Tibial nerve (tissue), 4 donors: Measurements from ENCODE around the gene JARID2. TPM values are rescaled to one million over a fixed set of nuclear protein-coding genes. Genes with fewer than 3 reads are reported as not detected.

Source experiments
- DNase-seq, 2 donors: peaks; one replicate each; pipeline ENCODE4 v3.0.0-alpha.2; 2019; ENCODE audit warnings: low spot score in 2 of 2
- H3K27ac ChIP-seq, 4 donors: fragments of 200-600 bp; sonication (generic) in 3 of 4; one replicate each; pipeline ENCODE4 v1.5.1; 2017 to 2019; ENCODE audit warnings: mild to moderate bottlenecking in 1 of 4
- H3K27me3 ChIP-seq, 2 donors: fragments of 200-600 bp; sonication (generic) in 1 of 2; one replicate each; pipeline versions ENCODE4 v1.5.1 to v1.6.0; 2017 to 2019
- H3K36me3 ChIP-seq, 3 donors: fragments of 200-600 bp; sonication (generic); one replicate each; pipeline ENCODE4 v1.5.1; 2018 to 2019
- H3K4me1 ChIP-seq, 4 donors: fragments of 200-600 bp; sonication (generic) in 3 of 4; one replicate each; pipeline ENCODE4 v1.5.1; 2017 to 2019
- H3K4me3 ChIP-seq, 4 donors: fragments of 200-600 bp; sonication (generic) in 3 of 4; one replicate each; pipeline ENCODE4 v1.5.1; 2017 to 2019; ENCODE audit warnings: mild to moderate bottlenecking in 1 of 4, moderate library complexity in 1 of 4
- H3K9me3 ChIP-seq, 4 donors: fragments of 200-600 bp; sonication (generic) in 3 of 4; one replicate each; pipeline ENCODE4 v1.5.1; 2017 to 2019
- CTCF ChIP-seq, 5 experiments: fragments of 200-600 bp in 3 of 5; fragments of 450-650 bp in 2 of 5; sonication (generic) in 3 of 5; IDR thresholded peaks; one replicate each; pipeline ENCODE4 v1.5.1; 2016 to 2019; ENCODE audit warnings: antibody characterized with exemption in 5 of 5, mild to moderate bottlenecking in 3 of 5, moderate library complexity in 2 of 5
- EP300 ChIP-seq, 2 donors: sonication (generic); formaldehyde crosslinking; IDR thresholded peaks; one replicate each; pipeline ENCODE4 v1.6.1; 2017; ENCODE audit warnings: antibody characterized with exemption in 2 of 2, mild to moderate bottlenecking in 1 of 2
- POLR2A ChIP-seq, 2 donors: fragments of 450-650 bp; IDR thresholded peaks; one replicate each; pipeline ENCODE4 v1.6.1; 2017; ENCODE audit warnings: antibody characterized with exemption in 2 of 2, mild to moderate bottlenecking in 2 of 2, moderate library complexity in 2 of 2
- WGBS, 2 donors: methylation state at CpG; one replicate each; pipeline ENCODE4 v1.1.5; 2018; 5-methylcytosine and 5-hydroxymethylcytosine counted together
- total RNA-seq, 4 donors: library from RNA; depleted of rRNA; stranded (reverse); fragments of >200 nt; gene quantifications; one replicate each; pipeline ENCODE4 v1.1.0, GENCODE V29; 2016

JARID2 gene
- total RNA-seq, 4 donors from 2014 or later = 9.0 to 26.1 (median 9.8) TPM

GRCh38 chr6:15342114-15342513 is 96.2 kb downstream of the JARID2 start:
- peaks cover 0 to 27% (median 9%) of the 10 kb centered on the region in 4 donors for H3K4me1 ChIP-seq
- no peak for DNase-seq
- 62 to 70% methylated on average over 3 of the region's 3 CpGs for WGBS, 2 donors
- no peaks in the 10 kb centered on the region for H3K27me3 ChIP-seq
- H3K9me3 ChIP-seq = no peaks in the 10 kb centered on the region
- no peak overlapping the region for H3K4me3 ChIP-seq
- H3K36me3 ChIP-seq = no peaks in the 10 kb centered on the region
- H3K27ac ChIP-seq = no peak overlapping the region
- TF ChIP-seq EP300 (IDR thresholded peaks at IDR 0.05) (no peak), CTCF (IDR thresholded peaks at IDR 0.05) (no peak)

- Histone ChIP-seq H3K27me3 (no peaks in the 10 kb centered on the region), H3K27ac (no peak overlapping the region), H3K9me3 (no peaks in the 10 kb centered on the region), H3K4me1 (peaks cover 0 to 29% (median 10%) of the 10 kb centered on the region in 4 donors), H3K36me3 (no peaks in the 10 kb centered on the region), H3K4me3 (no peak overlapping the region)
- WGBS, 2 donors = 82 to 86% methylated on average over 8 of the region's 8 CpGs
- DNase-seq = no peak
- no peak for TF ChIP-seq EP300 (IDR thresholded peaks at IDR 0.05)
Observed at GRCh38 chr6:15343490-15344191, 97.8 kb downstream of the JARID2 start.

DNA sequence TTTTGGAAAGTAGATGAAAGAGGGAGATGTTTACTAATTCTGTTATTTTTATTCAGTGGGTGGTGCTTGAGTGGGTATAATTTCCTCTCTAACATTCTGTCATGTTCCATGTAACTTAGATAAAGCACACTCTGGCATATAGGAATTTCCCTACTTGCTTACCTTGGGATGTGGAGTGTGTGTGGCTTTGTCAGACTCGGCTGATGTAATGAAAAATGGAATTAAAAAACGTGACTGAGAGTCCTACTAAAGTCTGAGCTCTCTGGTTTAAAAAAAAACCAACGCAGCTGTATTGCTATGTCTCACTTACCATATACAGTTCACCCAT is 98.3 kb downstream of the JARID2 start:
- H3K4me3 ChIP-seq = no peak overlapping the region

GRCh38 chr6:15344831-15345230 is 99.0 kb downstream of the JARID2 start:
- Histone ChIP-seq H3K4me1 (peaks cover 0 to 38% (median 10%) of the 10 kb centered on the region in 4 donors), H3K36me3 (no peaks in the 10 kb centered on the region), H3K27me3 (no peaks in the 10 kb centered on the region), H3K27ac (no peak overlapping the region), H3K9me3 (no peaks in the 10 kb centered on the region), H3K4me3 (no peak overlapping the region)
- no peak for TF ChIP-seq EP300 (IDR thresholded peaks at IDR 0.05)
- no peak for TF ChIP-seq POLR2A (IDR thresholded peaks at IDR 0.05)
- no peak for TF ChIP-seq CTCF (IDR thresholded peaks at IDR 0.05)
- WGBS, 2 donors = 70 to 78% methylated on average over 2 of the region's 2 CpGs
- no peak for DNase-seq

More for the DNA sequence above, 98.3 kb downstream of the JARID2 start:
- H3K36me3 ChIP-seq = no peaks in the 10 kb centered on the region
- H3K9me3 ChIP-seq = no peaks in the 10 kb centered on the region
- no peak overlapping the region for H3K27ac ChIP-seq
- DNase-seq = no peak
- no peaks in the 10 kb centered on the region for H3K27me3 ChIP-seq
- peaks cover 0 to 32% (median 10%) of the 10 kb centered on the region in 4 donors for H3K4me1 ChIP-seq
- 64 to 67% methylated on average over 3 of the region's 3 CpGs for WGBS, 2 donors
- TF ChIP-seq POLR2A (IDR thresholded peaks at IDR 0.05) (no peak), CTCF (IDR thresholded peaks at IDR 0.05) (no peak), EP300 (IDR thresholded peaks at IDR 0.05) (no peak)

DNA sequence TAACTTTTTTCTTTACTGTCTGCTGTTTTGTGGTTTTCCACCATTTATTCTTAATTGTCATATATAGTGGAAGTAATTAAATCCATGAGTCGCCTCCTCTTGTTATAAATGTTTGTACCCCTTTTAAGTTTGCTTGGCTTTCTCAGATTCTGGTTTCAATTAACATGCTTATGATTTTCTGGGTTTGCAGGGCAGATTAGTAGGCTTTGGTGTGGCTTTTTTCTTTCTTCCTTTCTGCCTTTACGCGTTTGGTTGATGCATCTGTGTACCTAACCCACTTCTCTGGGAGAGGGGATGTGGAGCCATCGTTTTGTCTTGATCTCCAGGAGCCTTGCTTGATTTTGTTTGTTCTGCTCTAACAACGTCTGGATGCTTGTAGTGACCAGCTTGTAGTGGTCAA is 100.4 kb downstream of the JARID2 start:
- 76% methylated on average over 5 of the region's 5 CpGs for WGBS, 2 donors
- H3K9me3 ChIP-seq = no peaks in the 10 kb centered on the region
- H3K27me3 ChIP-seq = no peaks in the 10 kb centered on the region
- no peak overlapping the region for H3K27ac ChIP-seq
- H3K36me3 ChIP-seq = no peaks in the 10 kb centered on the region
- no peak for DNase-seq
- H3K4me1 ChIP-seq = peaks cover 0 to 39% (median 6%) of the 10 kb centered on the region in 4 donors
- no peak overlapping the region for H3K4me3 ChIP-seq
- TF ChIP-seq EP300 (IDR thresholded peaks at IDR 0.05) (no peak), CTCF (IDR thresholded peaks at IDR 0.05) (no peak), POLR2A (IDR thresholded peaks at IDR 0.05) (no peak)
